GM18909 (cell line): ENCODE measurements around the gene UBR7.

Experiments used
- ATAC-seq: cut with Tn5 transposase; IDR thresholded peaks from one replicate; pipeline ENCODE4 v1.9.1; 2021; ENCODE audit warnings: mild to moderate bottlenecking; ENCODE audit not compliant: unreplicated experiment, poor library complexity

UBR7 gene

GRCh38 chr14:93245764-93246420, 38.8 kb downstream of the UBR7 start:
- no peak for ATAC-seq

- ATAC-seq = no peak
These were observed 39.5 kb downstream of the UBR7 start for GRCh38 chr14:93246534-93246933.

- ATAC-seq = no peak
These were observed 42.2 kb downstream of the UBR7 start for GRCh38 chr14:93249128-93249831.

DNA sequence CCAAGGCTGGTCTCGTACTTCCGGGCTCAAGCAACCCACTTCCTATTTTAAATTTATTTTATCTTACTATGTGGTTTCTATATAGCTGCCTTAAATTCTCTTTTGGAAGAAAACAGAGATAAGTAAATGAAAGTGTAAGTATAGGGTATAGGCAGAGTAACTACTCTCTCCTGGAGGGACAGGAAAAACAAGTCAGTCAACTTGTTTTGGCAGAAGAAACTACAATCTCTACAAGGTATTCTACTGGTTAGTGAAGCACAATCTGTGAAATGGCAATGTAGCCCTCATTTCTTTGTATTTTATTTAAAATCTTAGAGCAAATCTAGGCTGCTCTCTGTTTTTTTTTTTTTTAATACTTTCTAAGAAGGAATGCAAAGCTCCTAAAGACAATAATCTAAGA, 55.4 kb downstream of the UBR7 start:
- ATAC-seq = no peak

DNA sequence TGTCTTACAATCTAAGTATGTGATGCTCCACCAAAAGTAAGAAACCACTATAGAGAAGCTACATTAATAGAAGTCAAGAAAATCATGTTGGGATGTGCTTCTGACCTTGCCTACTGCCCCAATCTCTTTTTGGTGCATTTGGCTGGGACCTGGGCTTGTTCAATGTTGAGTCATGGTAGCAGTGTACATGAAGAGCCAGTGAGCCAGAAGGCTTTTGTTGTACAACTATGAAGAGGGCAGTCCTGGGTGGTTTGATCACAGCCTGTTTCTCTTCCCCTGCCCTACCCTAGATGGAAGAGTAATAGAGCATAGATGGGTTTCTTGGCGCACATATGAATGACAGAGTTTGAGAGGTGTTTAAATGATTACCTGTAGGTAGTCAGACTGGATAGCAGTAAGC, 56.4 kb downstream of the UBR7 start:
- no peak for ATAC-seq

DNA sequence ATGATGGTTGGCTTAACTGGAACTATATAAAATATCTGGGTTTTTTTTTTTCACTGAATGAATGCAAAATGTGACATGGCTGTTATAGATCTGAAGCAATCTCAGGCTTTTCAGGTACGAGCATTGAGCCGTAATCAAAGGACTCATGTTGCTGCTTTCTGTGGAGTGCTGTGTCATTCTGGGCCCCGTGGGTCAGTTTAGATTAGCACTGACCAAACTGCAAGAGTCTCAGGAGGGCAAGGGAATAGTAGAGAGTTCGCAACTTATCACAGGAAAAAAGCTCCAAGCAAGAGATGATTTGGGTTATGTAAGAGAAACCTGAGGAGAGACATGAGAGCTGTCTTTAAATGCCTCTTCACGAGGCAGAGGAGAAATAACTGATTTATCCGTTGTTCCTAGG, 59.1 kb downstream of the UBR7 start:
- ATAC-seq = no peak

DNA sequence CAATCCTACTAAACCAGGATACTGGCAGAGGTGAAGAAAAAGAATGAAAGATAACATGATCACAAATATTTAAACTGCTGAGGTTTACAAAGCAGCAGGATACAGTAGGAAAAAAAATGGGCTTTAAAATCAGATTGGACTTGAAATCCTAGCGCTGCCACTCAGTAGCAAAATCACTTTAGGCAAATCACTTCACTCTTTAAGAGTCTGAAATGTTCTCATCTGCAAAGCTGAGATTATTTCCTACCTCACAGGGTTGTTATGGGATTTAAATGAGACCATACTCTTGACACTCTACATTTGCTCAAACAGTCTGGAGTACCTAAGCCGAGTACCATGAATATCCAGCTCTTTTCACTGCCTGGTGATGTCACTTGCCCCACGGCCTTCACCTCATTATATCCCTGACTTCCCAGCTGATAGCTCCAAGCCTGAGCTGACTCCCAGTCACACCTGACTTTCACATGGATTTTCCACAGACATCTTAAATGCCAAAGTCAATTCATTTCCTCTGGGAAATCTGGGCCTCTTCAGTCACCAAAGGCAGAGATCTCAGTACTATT, 60.2 kb downstream of the UBR7 start:
- no peak for ATAC-seq

GRCh38 chr14:93268406-93268805, 61.4 kb downstream of the UBR7 start:
- ATAC-seq = no peak

DNA sequence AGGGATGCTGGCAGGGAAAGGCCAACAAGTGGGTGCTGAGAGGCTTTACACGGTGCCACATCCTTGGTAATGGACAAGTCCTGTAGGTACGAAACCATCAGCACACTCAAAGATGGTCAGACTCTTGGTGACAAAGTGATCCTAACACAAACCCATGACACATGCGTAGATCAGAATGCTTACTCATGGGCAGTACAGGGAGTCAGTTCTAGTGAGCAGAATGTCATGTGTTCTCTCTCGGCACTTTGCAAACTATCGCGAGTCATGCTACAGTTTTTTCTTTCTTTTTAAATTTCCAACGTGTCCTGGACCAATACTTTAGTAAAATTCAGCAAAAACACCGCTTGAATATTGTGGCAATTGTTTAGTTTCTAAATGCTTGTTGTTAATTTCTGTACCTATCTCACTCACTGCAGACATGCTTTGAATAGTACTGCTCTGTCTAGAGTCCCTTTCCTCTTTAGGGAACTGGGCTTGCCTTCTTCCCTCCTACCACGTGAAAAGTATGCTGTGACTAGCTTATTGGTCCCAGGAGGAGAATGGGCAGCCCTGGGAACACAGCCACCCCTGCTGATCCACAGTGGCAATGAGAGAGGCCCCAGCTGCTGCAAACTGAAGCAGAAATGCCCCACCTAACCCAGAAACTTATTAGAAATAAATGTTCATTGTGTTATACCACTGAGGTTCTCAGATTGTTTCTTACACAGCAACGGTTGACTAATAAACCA, 62.4 kb downstream of the UBR7 start:
- no peak for ATAC-seq

- no peak for ATAC-seq
These were observed 64.1 kb downstream of the UBR7 start for GRCh38 chr14:93271111-93271510.

GRCh38 chr14:93274055-93274806, 67.2 kb downstream of the UBR7 start:
- ATAC-seq = no peak

DNA sequence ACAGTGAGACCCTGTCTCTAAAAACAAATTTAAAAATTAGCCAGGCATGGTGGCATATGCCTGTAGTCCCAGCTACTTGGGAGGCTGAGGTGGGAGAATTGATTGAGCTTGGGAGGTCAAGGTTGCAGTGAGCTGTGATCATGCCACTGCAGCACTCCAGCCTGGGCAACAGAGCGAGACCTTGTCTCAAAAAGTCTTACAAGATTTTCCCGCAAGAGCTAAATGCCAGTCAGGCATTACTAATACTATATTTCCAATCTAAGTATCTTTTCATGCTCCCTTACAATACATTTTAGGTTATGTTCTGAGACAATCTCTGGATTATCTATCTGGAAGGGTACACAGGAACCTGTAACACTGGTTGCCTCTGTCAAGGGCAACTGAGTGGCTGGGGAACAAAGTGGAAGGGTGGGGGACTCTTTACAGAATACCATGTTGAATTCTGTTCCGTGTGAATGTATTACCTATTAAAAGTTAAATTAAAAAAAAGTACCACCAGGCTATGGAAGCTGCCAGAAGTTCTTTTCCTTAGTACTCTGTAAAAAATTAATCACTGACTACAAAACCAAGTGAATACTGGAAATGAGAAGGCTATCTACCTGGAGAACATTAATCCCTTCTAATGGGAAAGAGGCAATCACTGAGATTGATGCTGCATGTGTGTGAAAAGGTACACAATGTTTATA, 69.1 kb downstream of the UBR7 start:
- ATAC-seq = no peak
